Ishikawa (cell line): Measurements from ENCODE around the gene MSANTD1.

Experiments
- CEBPB ChIP-seq: IDR thresholded peaks from 2 replicates; pipeline ENCODE4 v1.6.1; 2012
- CREB1 ChIP-seq: IDR thresholded peaks from 2 replicates; pipeline ENCODE4 v1.6.1; 2012; ENCODE audit warnings: low read depth
- EP300 ChIP-seq: IDR thresholded peaks from 2 replicates; pipeline ENCODE4 v1.6.1; 2012; ENCODE audit warnings: borderline replicate concordance
- FOXM1 ChIP-seq: IDR thresholded peaks from 2 replicates; pipeline ENCODE4 v1.6.1; 2012; ENCODE audit warnings: low read depth, borderline replicate concordance
- REST ChIP-seq: IDR thresholded peaks from 2 replicates; pipeline ENCODE4 v1.6.1; 2012; ENCODE audit warnings: low read depth, mild to moderate bottlenecking
- TCF12 ChIP-seq: IDR thresholded peaks from 2 replicates; pipeline ENCODE4 v1.6.1; 2012; ENCODE audit warnings: low read depth
- YY1 ChIP-seq: IDR thresholded peaks from 2 replicates; pipeline ENCODE4 v1.6.1; 2012; ENCODE audit warnings: low read depth

- TF ChIP-seq TCF12 (no peak), CEBPB (no peak), YY1 (no peak), FOXM1 (no peak), CREB1 (no peak), REST (no peak), EP300 (no peak)
Observed at GRCh38 chr4:3280466-3280865, 31.5 kb downstream of the MSANTD1 start.
